Activated naive CD4-positive, alpha-beta T cell treated with anti-CD3 and anti-CD28 coated beads, Interleukin-2, amount 50 U/mL, for 24 hours (primary cell): ENCODE measurements around the gene MAP2K5.
A peak's percentile ranks its signal among the peaks of the same experiment; 100 is the strongest.

ENCODE experiments used
- H3K27ac Mint-ChIP-seq: one replicate; pipeline ENCODE4 v1.8.0; 2021; ENCODE audit warnings: mild to moderate bottlenecking, mixed read lengths
- H3K27me3 Mint-ChIP-seq: one replicate; pipeline ENCODE4 v1.8.0; 2021; ENCODE audit warnings: mixed read lengths
- H3K36me3 Mint-ChIP-seq: one replicate; pipeline ENCODE4 v1.8.0; 2021; ENCODE audit warnings: mixed read lengths
- H3K4me1 Mint-ChIP-seq: one replicate; pipeline ENCODE4 v1.8.0; 2021; ENCODE audit warnings: mixed read lengths
- H3K4me3 Mint-ChIP-seq: one replicate; pipeline ENCODE4 v1.8.0; 2021; ENCODE audit warnings: mild to moderate bottlenecking, mixed read lengths
- H3K9me3 Mint-ChIP-seq: one replicate; pipeline ENCODE4 v1.8.0; 2021; ENCODE audit warnings: mixed read lengths

MAP2K5 gene

GRCh38 chr15:67831363-67831762 lies 288.9 kb downstream of the MAP2K5 start:
- H3K4me1 Mint-ChIP-seq, result peaks cover 52% of the 10 kb centered on the region
- no peak overlapping the region for H3K27ac Mint-ChIP-seq
- no peak overlapping the region for H3K4me3 Mint-ChIP-seq
- H3K9me3 Mint-ChIP-seq, result no peaks in the 10 kb centered on the region
- peaks cover 48% of the 10 kb centered on the region for H3K27me3 Mint-ChIP-seq
- no peaks in the 10 kb centered on the region for H3K36me3 Mint-ChIP-seq

DNA sequence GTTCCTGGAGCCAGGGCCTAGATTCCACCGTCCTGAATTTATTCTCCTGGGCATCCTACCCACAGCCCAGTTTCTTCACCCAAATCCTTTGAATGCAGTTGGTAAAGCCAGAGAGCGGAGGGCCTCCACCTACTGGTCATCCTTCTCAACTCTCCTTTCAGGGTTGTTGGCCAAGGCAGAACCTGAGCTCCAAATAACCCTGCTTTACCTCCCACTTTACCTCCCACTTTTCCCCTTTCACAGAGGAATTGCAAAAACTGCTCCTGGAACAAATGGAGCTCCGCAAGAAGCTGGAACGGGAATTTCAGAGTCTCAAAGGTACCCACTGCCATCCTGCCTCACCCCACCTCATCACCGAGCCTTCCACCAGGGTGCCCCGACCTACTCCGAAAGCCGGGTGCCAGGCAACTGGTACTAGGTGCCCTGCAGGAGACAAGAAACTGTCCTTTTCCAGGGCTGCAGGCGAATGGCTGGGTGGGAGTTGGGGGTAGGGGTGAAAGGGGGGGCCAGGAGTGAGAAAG lies 289.6 kb downstream of the MAP2K5 start:
- Mint-ChIP-seq H3K36me3 (no peaks in the 10 kb centered on the region), H3K4me3 (no peak overlapping the region), H3K9me3 (no peaks in the 10 kb centered on the region), H3K27me3 (peaks cover 48% of the 10 kb centered on the region), H3K4me1 (peaks cover 53% of the 10 kb centered on the region), H3K27ac (no peak overlapping the region)

- H3K9me3 Mint-ChIP-seq, result no peaks in the 10 kb centered on the region
- H3K4me3 Mint-ChIP-seq, result peak overlapping the region; percentile 78
- no peak overlapping the region for H3K27ac Mint-ChIP-seq
- H3K27me3 Mint-ChIP-seq, result peaks cover 48% of the 10 kb centered on the region
- peaks cover 52% of the 10 kb centered on the region for H3K4me1 Mint-ChIP-seq
- H3K36me3 Mint-ChIP-seq, result no peaks in the 10 kb centered on the region
Measured at GRCh38 chr15:67832897-67833709, 290.6 kb downstream of the MAP2K5 start.

GRCh38 chr15:67833710-67834511 lies 291.4 kb downstream of the MAP2K5 start:
- Mint-ChIP-seq H3K36me3 (no peaks in the 10 kb centered on the region), H3K4me1 (peaks cover 51% of the 10 kb centered on the region), H3K27ac (peak overlapping the region; percentile 6), H3K9me3 (no peaks in the 10 kb centered on the region), H3K4me3 (peak overlapping the region; percentile 78), H3K27me3 (peaks cover 46% of the 10 kb centered on the region)

GRCh38 chr15:67834581-67835296 lies 292.2 kb downstream of the MAP2K5 start:
- Mint-ChIP-seq H3K9me3 (no peaks in the 10 kb centered on the region), H3K27ac (no peak overlapping the region), H3K4me1 (peaks cover 52% of the 10 kb centered on the region), H3K4me3 (peak overlapping the region; percentile 78), H3K27me3 (peaks cover 42% of the 10 kb centered on the region), H3K36me3 (no peaks in the 10 kb centered on the region)

GRCh38 chr15:67835297-67836133 lies 293.0 kb downstream of the MAP2K5 start:
- H3K27me3 Mint-ChIP-seq, result peaks cover 37% of the 10 kb centered on the region
- no peak overlapping the region for H3K27ac Mint-ChIP-seq
- H3K36me3 Mint-ChIP-seq, result no peaks in the 10 kb centered on the region
- H3K4me3 Mint-ChIP-seq, result peak overlapping the region; percentile 78
- H3K9me3 Mint-ChIP-seq, result no peaks in the 10 kb centered on the region
- H3K4me1 Mint-ChIP-seq, result peaks cover 47% of the 10 kb centered on the region

DNA sequence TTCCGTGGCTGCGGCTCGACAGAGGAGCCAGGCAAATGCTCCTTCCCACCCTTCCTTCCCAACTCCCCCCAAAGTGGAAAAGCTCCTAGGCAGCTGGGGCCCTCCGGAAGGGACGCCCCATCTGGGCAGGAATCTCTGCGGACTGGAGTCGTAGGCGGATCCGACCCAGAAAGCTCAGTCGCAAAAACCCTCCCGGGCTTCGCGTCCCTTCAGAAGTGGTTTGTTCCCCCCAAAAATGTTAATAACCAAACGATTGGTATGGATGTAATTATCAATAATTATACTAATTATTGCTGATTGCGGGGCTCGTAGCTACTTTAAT lies 293.6 kb downstream of the MAP2K5 start:
- Mint-ChIP-seq H3K4me1 (peaks cover 47% of the 10 kb centered on the region), H3K36me3 (no peaks in the 10 kb centered on the region)

DNA sequence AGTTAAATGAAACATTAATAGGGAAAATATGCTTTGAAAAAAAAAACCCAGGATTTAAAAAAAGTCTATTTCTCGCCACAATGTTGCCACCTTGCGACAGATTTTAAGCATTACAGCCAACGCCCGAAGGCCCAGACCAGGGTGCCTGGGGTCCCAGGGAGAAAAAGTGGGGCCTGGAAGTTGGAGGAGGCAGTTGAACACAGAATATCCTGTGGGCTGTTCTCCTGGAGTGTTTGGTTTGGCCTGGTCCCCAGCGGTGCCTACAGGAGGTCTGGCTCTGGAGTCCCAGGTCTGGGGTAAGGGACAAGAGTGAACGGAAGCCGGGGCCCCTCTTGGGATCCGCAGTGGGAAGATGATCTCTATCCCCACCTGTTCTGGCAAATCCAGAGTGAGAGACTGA lies 294.0 kb downstream of the MAP2K5 start:
- Mint-ChIP-seq H3K36me3 (no peaks in the 10 kb centered on the region), H3K27ac (no peak overlapping the region), H3K9me3 (no peaks in the 10 kb centered on the region), H3K4me3 (peak overlapping the region; percentile 78), H3K4me1 (peaks cover 51% of the 10 kb centered on the region), H3K27me3 (peaks cover 28% of the 10 kb centered on the region)

More for the DNA sequence above, 293.6 kb downstream of the MAP2K5 start:
- Mint-ChIP-seq H3K4me3 (peak overlapping the region; percentile 78), H3K27ac (no peak overlapping the region), H3K9me3 (no peaks in the 10 kb centered on the region), H3K27me3 (peaks cover 32% of the 10 kb centered on the region)

- no peaks in the 10 kb centered on the region for H3K9me3 Mint-ChIP-seq
- H3K36me3 Mint-ChIP-seq, result no peaks in the 10 kb centered on the region
- peak overlapping the region; percentile 33 for H3K4me3 Mint-ChIP-seq
Measured at GRCh38 chr15:67836955-67837354, 294.5 kb downstream of the MAP2K5 start.

GRCh38 chr15:67838789-67839332 lies 296.4 kb downstream of the MAP2K5 start:
- H3K27ac Mint-ChIP-seq, result peak overlapping the region; percentile 56
- H3K9me3 Mint-ChIP-seq, result no peaks in the 10 kb centered on the region
- peaks cover 13% of the 10 kb centered on the region for H3K27me3 Mint-ChIP-seq
- H3K4me1 Mint-ChIP-seq, result peaks cover 42% of the 10 kb centered on the region
- H3K36me3 Mint-ChIP-seq, result no peaks in the 10 kb centered on the region
- H3K4me3 Mint-ChIP-seq, result peak overlapping the region; percentile 97

More at GRCh38 chr15:67836955-67837354, 294.5 kb downstream of the MAP2K5 start:
- Mint-ChIP-seq H3K4me1 (peaks cover 53% of the 10 kb centered on the region), H3K27me3 (peaks cover 26% of the 10 kb centered on the region), H3K27ac (no peak overlapping the region)

DNA sequence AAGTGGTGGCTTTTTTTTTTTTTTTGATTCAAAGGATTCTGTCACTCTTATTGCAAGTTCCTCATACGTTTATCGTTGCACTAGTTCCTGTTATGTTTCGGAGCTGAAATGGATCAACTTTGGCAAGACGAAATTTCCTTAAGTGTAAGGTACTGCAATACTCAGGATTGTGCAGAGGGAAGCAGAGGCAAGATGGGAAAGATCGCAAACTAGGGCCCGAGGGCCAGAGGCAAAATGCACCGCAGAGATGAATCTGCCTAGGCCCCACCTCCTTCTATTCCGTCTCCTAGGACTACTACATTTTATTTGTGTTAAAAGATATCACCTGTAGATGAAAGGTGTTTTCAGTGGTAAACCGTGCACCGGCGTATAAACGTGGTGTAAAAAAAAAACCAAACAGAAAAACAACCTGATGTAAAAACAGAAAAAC lies 297.0 kb downstream of the MAP2K5 start:
- H3K9me3 Mint-ChIP-seq, result no peaks in the 10 kb centered on the region
- no peaks in the 10 kb centered on the region for H3K36me3 Mint-ChIP-seq
- peaks cover 9% of the 10 kb centered on the region for H3K27me3 Mint-ChIP-seq
- peak overlapping the region; percentile 97 for H3K4me3 Mint-ChIP-seq
- peaks cover 36% of the 10 kb centered on the region for H3K4me1 Mint-ChIP-seq
- H3K27ac Mint-ChIP-seq, result peak overlapping the region; percentile 98

DNA sequence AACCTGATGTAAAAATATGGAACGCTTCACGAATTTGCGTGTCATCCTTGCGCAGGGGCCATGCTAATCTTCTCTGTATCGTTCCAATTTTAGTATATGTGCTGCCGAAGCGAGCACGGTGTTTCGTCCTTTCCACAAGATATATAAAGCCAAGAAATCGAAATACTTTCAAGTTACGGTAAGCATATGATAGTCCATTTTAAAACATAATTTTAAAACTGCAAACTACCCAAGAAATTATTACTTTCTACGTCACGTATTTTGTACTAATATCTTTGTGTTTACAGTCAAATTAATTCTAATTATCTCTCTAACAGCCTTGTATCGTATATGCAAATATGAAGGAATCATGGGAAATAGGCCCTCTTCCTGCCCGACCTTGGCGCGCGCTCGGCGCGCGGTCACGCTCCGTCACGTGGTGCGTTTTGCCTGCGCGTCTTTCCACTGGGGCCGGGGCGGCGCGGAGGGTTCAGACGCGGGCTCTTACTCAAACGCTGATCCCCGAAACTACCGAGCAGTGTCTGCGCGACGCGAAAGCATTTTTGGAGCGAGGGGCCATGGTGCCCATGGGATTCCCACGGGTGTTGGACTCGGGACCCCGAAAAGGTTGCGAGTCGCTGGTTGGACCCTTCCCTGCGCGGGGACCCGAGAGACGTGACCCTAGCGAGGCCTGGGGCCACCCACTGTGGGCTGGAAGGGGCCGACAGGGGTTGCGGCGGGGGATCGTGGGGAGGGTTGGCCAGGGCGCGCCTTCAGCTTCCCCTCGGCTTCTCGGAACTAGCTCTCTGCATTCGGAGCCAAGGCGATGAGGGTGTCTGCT lies 297.6 kb downstream of the MAP2K5 start, which contains the start of gene RNU6-1:
Gene RNU6-1, minus strand, starts transcription at position 117 of the 820 bp plus-strand sequence.
- Mint-ChIP-seq H3K27me3 (peaks cover 7% of the 10 kb centered on the region), H3K4me1 (peaks cover 34% of the 10 kb centered on the region), H3K36me3 (no peaks in the 10 kb centered on the region), H3K9me3 (no peaks in the 10 kb centered on the region), H3K4me3 (peak within 1 kb of the TSS; percentile 97), H3K27ac (peak within 1 kb of the TSS; percentile 98)

DNA sequence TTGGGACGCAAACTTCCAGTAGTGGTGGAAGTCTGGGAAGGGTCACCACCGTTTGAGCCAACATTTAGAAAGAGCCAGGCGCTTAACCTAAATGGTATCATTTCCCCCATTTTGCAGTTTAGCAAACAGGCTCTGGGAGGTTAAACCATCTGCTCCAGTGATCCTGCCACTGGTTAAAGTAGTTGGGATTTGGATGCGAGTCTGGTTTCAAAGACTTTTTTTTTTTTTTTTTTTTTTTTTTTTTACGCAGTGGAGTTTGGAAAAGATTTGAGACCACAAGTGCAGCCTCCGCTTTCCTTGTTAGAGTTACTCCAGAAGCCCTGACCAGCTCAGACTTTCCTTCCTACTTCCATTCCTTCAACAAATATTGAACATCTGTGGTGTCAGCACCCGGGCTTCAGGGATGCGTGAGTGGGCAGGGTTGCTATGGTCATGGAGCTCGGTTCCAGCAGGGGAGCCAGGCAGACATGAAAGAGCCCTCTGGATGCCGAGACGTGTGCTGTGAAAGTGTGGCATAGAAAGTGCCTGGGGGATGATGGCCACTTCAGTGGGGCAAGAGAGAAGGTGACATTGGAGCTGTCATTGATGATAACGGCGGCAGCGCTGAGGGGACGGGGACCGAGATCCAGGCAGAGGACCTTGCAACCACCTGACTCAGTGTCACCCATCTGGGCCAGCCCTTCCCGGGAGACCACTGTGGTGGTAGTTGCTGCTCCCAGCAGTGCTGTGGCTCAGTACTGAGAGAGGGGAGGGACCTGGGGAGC lies 298.4 kb downstream of the MAP2K5 start:
- peak overlapping the region; percentile 98 for H3K27ac Mint-ChIP-seq
- peak overlapping the region; percentile 97 for H3K4me3 Mint-ChIP-seq
- peaks cover 30% of the 10 kb centered on the region for H3K4me1 Mint-ChIP-seq
- peaks cover 5% of the 10 kb centered on the region for H3K27me3 Mint-ChIP-seq
- no peaks in the 10 kb centered on the region for H3K36me3 Mint-ChIP-seq
- no peaks in the 10 kb centered on the region for H3K9me3 Mint-ChIP-seq
